ENCODE measurements around the gene AP3D1. TPM values are rescaled to one million over a fixed set of nuclear protein-coding genes. Genes with fewer than 3 reads are reported as not detected.
"Not testable (repeated sequence)": the region's sequence is repeated elsewhere in the genome, so short reads cannot be mapped to it uniquely, and the experiment has no call there.

The AP3D1 gene
- polyA plus RNA-seq, 6 donors from 2014 or later = 6.7 to 36.3 (median 15.5) TPM

DNA sequence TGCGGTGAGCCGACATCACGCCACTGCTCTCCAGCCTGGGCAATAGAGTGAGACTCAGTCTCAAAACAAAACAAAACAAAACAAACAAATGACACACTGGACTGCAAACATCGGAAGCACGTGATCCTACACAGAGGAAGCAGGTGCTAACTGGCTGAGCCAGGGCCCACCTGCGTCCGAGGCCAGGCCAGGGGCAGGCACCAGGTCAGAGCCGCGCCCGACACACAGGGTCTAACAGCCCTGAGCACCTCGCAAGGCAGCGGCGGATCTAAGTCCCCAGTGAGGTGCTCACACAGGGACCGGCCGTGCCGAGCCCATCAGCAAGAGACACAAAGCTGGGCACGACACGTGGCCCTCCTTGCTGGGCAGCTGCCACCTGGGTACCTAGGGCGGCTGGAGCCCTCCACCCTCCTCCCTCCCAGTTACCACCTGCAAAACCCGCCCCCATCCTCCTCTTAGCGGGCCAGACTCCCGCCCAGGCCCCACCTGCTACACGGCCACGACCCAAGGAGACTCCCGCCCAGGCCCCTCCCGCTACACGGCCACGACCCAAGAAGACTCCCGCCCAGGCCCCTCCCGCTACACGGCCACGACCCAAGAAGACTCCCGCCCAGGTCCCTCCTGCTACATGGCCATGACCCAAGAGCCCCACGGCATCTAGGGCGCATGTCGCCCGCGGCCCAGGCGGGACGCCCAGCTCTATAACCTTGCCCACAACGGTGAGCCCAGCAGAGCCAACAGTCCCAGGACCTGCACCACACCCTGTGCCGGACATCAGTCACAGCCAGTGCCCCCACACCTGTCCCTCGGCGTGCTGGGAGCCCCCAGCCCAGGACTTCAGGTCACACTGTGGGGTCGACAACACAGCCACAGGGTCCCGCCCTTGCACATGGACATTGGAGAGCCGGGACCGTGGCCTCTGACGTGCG lies 15.6 kb downstream of the AP3D1 start:
- no peak overlapping the region for H3K4me3 Mint-ChIP-seq
- peaks cover 0 to 4% of the 10 kb centered on the region in 2 donors for H3K36me3 Mint-ChIP-seq
- no peaks in the 10 kb centered on the region for H3K9me3 Mint-ChIP-seq
- peaks cover 0 to 13% (median 3%) of the 10 kb centered on the region in 3 donors for H3K4me1 Mint-ChIP-seq
- DNase-seq (no peak), ATAC-seq (ENCODE audit: low read depth in 2 of 2) (no peak)
- peak overlapping the region in 2 of 6 donors; percentile 59 to 60 for H3K27ac Mint-ChIP-seq
- H3K27me3 Mint-ChIP-seq = no peaks in the 10 kb centered on the region

DNA sequence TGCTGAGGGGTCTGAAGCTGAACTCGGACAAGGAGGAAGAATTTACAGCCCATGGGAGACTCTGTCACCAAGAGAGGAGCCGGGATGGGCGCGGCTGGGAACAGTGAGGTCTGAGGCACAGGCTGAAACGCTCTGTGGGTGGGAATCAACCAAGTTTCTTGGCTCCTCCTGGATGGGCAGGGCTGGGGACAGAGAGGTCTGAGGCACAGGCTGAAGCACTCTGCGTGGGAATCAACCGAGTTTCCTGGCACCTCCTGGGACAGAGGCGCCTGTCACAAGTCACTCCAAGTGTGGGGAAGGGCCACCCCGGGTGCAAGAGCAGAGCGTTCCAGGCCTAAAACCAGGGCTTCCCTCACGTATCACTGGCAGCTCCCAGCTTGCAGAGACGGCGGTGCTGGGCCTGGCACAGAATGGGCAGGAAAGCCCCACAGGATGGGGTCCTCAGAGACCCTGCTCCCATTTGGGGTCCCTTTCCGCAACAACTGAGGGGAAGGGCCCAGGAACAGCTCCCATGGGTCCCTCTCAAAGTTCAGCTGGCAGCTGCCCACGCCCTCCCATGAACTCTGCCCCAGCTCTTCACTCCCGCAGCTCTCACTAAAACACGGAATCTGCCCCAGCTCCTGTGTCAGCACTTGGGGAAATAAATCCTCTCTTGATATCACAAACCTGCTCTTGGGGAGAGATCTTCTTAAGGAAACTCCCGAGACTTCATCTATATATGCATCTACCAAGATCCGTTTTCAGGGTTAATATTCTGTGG lies 18.5 kb downstream of the AP3D1 start:
- peak overlapping the region in 2 of 6 donors; percentile 61 to 70 for H3K27ac Mint-ChIP-seq
- H3K4me1 Mint-ChIP-seq = peaks cover 0 to 5% (median 0%) of the 10 kb centered on the region in 3 donors
- H3K27me3 Mint-ChIP-seq = no peaks in the 10 kb centered on the region
- no peak overlapping the region for H3K4me3 Mint-ChIP-seq
- no peak for ATAC-seq (ENCODE audit: low read depth in 2 of 2)
- H3K9me3 Mint-ChIP-seq = no peaks in the 10 kb centered on the region
- H3K36me3 Mint-ChIP-seq = peaks cover 0 to 4% of the 10 kb centered on the region in 2 donors
- DNase-seq = no peak

DNA sequence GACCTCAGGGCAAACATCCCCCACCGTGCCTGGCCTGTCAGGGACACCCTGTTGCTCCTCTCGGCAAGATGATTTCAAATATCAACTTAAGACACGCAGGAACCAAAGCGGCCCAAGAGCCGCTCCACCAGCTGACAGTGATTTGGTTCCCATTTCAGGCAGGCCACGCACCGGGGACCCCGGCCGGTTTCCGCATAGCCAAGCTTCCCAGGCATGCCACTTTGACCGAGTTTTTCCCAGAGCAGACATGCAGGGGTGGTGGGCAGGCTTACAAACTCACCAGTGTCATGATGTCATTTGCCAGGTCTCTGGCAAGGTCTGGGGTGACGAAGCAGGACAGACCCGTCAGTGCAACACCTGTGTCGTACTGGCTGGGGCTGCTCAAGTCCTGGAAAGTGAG lies 19.2 kb downstream of the AP3D1 start:
- no peaks in the 10 kb centered on the region for H3K27me3 Mint-ChIP-seq
- H3K4me3 Mint-ChIP-seq = no peak overlapping the region
- DNase-seq = no peak
- peaks cover 0 to 4% of the 10 kb centered on the region in 2 donors for H3K36me3 Mint-ChIP-seq
- no peak for ATAC-seq (ENCODE audit: low read depth in 2 of 2)
- peaks cover 0 to 5% (median 0%) of the 10 kb centered on the region in 3 donors for H3K4me1 Mint-ChIP-seq
- H3K27ac Mint-ChIP-seq = no peak overlapping the region
- H3K9me3 Mint-ChIP-seq = no peaks in the 10 kb centered on the region

DNA sequence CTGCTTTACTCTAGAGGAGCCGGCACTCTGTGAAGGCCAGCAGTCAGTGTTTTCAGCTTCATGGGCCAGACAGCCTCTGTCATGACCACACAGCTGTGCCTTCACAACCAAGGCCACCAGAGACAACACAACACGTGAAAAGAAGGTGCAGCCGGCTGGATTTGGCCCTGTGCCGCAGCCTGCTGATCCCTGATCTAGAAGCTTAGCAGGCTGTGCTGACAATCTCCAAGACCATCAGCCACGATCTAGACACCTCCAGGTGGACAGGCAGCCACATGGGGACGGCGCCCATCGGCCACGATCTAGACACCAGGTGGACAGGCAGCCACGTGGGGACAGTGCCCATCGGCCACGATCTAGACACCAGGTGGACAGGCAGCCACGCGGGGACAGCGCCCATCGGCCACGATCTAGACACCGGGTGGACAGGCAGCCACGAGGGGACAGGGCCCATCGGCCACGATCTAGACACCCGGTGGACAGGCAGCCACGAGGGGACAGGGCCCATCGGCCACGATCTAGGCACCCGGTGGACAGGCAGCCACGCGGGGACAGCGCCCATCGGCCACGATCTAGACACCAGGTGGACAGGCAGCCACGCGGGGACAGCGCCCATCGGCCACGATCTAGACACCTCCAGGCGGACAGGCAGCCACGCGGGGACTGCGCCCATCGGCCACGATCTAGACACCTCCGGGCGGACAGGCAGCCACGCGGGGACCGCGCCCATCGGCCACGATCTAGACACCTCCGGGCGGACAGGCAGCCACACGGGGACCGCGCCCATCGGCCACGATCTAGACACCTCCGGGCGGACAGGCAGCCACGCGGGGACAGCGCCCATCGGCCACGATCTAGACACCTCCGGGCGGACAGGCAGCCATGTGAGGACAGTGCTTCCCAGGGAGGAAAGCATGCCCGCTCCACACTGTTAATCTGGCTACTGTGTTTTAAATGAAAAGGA lies 20.1 kb downstream of the AP3D1 start:
- peak overlapping the region in 2 of 6 donors; percentile 21 to 33 for H3K27ac Mint-ChIP-seq
- ATAC-seq (ENCODE audit: low read depth in 2 of 2); DNase-seq; H3K9me3 Mint-ChIP-seq; H3K4me3 Mint-ChIP-seq; H3K4me1 Mint-ChIP-seq; H3K36me3 Mint-ChIP-seq; H3K27me3 Mint-ChIP-seq: not testable (repeated sequence)

DNA sequence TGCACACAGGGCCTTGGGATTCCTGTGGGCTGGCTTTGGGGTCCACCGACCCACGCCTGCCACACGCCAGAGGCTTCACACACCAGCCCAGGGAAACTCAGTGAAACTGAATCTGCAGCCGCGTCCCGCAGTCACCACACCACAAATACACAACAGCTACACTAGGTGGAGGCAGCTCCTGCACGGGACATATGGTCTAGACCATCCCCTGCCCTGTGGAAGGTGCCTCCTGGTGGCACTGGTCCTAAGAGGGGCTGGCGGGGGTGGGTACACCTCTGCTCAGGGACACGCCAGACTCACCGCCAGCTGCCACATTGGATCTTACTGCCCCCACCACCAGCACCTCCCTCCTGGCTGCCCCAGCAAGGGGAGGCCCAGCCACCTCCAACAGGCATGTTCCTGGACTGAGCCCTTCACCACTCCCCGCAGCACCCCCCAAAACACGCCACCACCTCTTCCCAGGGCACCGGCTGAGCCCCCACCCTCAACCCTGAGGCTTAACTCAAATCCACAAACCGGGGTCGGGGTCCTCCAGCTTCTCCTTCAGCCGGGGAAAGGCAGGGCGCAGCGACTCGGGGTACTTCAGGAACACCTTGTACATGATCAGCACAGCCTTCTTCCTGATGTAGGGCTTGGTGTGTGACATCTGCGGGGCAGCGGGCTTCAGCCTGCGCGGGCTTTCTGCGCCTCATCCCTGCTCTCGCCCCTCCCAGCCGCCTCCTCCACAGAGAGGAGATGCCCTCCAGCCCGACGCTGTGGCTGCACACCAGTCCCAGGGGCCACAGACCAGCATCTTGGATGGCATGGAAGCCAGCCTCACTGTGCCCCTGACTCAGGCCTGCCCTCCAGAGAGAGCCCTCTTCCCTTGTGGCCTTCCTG lies 21.2 kb downstream of the AP3D1 start:
- no peak for ATAC-seq (ENCODE audit: low read depth in 2 of 2)
- H3K27me3 Mint-ChIP-seq = no peaks in the 10 kb centered on the region

DNA sequence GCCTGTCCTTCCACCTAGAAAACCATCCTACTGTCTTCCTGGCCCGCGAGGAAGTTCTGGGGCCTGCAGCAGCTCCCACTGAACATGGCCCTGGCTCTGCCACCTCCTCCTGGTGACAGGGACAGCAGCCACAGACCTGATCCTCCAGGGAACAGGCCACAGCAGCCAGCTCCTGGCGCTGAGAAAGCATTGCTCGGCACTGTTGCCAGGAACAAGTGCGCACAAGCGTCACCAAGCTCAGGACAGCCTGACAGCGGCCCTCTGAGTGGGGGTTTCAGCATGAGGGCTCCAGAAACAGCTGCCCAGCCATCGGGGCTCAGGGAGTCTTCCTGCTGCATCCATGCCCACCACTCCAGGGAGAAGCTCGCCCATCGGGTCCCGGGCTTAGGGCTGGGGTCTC lies 21.9 kb downstream of the AP3D1 start:
- no peak for ATAC-seq (ENCODE audit: low read depth in 2 of 2)
- no peak for DNase-seq
- H3K27me3 Mint-ChIP-seq = no peaks in the 10 kb centered on the region
- peaks cover 0 to 2% (median 0%) of the 10 kb centered on the region in 3 donors for H3K4me1 Mint-ChIP-seq
- H3K27ac Mint-ChIP-seq = no peak overlapping the region
- H3K36me3 Mint-ChIP-seq = peaks cover 0 to 4% of the 10 kb centered on the region in 2 donors
- H3K9me3 Mint-ChIP-seq = no peaks in the 10 kb centered on the region
- no peak overlapping the region for H3K4me3 Mint-ChIP-seq

More for the DNA sequence above, 21.2 kb downstream of the AP3D1 start:
- Mint-ChIP-seq H3K27ac (no peak overlapping the region), H3K4me3 (no peak overlapping the region), H3K36me3 (peaks cover 0 to 4% of the 10 kb centered on the region in 2 donors), H3K4me1 (peaks cover 0 to 2% (median 0%) of the 10 kb centered on the region in 3 donors), H3K9me3 (no peaks in the 10 kb centered on the region)
- DNase-seq = no peak

DNA sequence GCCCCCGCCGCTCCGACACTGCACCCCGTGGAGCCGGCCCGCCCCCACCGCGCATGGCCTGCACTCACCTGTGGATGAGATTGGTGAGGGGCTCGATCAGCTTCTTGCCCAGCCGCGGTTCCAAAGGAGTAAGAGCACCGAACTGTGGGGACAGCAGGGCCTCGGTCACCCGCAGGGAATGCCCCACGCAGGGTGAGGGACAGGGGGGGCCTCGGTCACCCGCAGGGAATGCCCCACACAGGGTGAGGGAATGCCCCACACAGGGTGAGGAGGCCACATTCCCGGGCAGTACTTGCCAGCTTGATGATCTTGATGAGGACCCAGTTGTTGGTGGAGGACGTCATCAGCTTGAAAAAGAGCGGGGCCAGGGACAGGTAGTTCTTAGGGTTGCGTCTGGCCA lies 22.3 kb downstream of the AP3D1 start:
- H3K36me3 Mint-ChIP-seq = peaks cover 0 to 4% of the 10 kb centered on the region in 2 donors
- no peaks in the 10 kb centered on the region for H3K27me3 Mint-ChIP-seq

DNA sequence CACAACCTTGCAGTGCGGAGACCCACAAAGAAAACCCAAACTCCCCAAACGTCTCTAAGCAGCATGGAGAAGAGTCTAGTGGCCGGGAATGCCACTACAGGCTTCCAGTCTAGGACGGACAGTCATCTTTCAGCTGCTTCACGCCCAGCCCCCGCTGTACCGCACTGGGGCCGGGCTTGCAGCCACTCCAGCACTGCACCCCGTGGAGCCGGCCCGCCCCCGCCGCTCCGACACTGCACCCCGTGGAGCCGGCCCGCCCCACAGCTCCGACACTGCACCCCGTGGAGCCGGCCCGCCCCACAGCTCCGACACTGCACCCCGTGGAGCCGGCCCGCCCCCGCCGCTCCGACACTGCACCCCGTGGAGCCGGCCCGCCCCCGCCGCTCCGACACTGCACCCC lies 23.1 kb downstream of the AP3D1 start:
- H3K36me3 Mint-ChIP-seq; H3K9me3 Mint-ChIP-seq; H3K4me1 Mint-ChIP-seq; ATAC-seq (ENCODE audit: low read depth in 2 of 2); H3K27me3 Mint-ChIP-seq; DNase-seq; H3K27ac Mint-ChIP-seq; H3K4me3 Mint-ChIP-seq: not testable (repeated sequence)

More for the DNA sequence above, 22.3 kb downstream of the AP3D1 start:
- H3K9me3 Mint-ChIP-seq = no peaks in the 10 kb centered on the region
- H3K4me1 Mint-ChIP-seq = peaks cover 0 to 2% (median 0%) of the 10 kb centered on the region in 3 donors
- H3K4me3 Mint-ChIP-seq = no peak overlapping the region
- no peak overlapping the region for H3K27ac Mint-ChIP-seq
- DNase-seq (no peak), ATAC-seq (ENCODE audit: low read depth in 2 of 2) (no peak)

DNA sequence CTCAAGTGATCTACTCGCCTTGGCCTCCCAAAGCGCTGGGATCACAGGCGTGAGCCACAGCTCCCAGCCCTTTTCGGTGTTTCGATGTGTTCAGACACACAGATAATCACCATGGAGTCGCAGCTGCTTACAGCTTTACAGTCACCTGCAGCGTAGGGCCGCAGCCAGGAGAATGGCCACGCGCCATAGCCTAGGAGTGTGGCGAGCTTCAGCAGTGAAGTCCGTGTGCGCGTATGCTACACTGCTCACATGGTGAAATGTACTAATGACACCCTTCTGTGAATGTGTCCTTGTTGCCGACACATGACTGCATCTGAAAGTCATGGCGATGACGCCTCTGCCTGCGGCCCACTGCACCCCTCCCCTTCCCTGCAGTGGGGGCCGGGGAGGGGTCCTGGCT lies 23.6 kb downstream of the AP3D1 start:
- no peak for ATAC-seq (ENCODE audit: low read depth in 2 of 2)

DNA sequence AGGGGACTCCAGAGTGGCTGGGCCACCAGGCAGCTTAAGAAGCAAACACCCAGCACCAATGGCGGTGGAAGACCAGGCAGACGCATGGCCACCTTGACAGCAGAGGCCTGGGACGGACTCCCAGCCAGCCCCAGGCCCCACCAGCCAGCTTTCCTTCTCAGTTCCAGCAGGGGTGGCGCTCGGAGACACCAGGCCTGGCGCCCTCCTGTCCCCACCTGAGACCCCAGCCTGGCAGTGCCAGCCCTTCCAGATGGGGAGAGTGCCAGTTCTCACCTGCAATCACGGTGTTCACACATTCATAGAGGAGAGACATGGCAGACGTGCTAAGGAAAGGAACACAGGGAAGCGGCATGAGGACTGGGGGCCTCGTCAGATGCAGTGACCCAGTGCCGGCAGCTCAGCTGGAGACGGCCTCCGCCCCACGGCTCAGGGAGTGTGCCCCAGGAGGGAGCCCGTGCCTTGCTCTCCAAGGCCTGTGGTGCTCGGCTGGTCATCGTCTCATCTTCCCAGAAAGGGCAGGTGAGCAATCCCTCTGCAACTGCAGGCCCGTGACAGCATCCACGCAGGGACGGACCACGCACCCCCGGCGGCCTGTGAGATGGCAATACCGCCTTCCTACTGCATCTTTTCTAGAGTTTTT lies 24.4 kb downstream of the AP3D1 start:
- ATAC-seq (ENCODE audit: low read depth in 2 of 2) = no peak
- no peaks in the 10 kb centered on the region for H3K36me3 Mint-ChIP-seq
- H3K4me1 Mint-ChIP-seq = no peaks in the 10 kb centered on the region
- H3K27ac Mint-ChIP-seq = no peak overlapping the region
- H3K4me3 Mint-ChIP-seq = no peak overlapping the region
- H3K27me3 Mint-ChIP-seq = no peaks in the 10 kb centered on the region
- H3K9me3 Mint-ChIP-seq = no peaks in the 10 kb centered on the region
- DNase-seq = no peak

More for the DNA sequence above, 23.6 kb downstream of the AP3D1 start:
- Mint-ChIP-seq H3K27ac (no peak overlapping the region), H3K27me3 (no peaks in the 10 kb centered on the region), H3K4me3 (no peak overlapping the region), H3K36me3 (no peaks in the 10 kb centered on the region), H3K9me3 (no peaks in the 10 kb centered on the region), H3K4me1 (no peaks in the 10 kb centered on the region)
- no peak for DNase-seq

DNA sequence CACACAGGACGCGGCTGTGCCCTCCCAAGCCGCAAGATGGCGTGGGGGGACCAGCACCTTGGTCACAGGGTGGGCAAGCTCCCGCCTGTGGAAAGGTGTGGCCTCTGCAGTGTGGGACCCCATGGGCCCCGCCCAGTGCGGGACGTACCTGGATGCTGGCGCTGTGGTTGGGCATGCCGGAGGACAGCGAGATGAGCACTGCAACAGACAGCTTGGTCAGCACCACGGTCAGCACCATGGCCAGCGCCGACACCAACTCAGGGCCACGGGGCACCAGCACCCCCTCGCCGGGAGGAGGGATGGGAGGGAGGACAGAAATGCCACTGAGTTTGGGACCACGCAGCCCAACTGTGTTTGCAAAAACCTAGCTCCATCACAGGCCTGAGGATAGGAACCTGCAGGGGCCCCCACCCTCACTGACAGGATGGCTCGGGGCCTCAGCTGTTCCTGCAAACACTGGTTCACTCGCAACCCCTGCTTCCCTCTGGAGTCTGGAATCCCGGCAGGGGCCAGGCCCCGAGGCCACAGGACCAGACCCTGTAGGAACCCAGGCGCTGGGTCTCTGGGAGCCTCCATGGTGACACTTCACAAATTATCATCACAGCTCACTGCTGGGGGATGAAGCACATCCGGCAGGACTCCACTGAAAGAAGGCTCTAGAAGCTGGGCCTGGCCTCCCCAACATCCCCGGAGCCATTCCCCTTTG lies 27.5 kb downstream of the AP3D1 start:
- H3K27ac Mint-ChIP-seq = peak overlapping the region in 2 of 6 donors; percentile 18 to 60
- H3K4me1 Mint-ChIP-seq = no peaks in the 10 kb centered on the region
- H3K9me3 Mint-ChIP-seq = no peaks in the 10 kb centered on the region
- H3K4me3 Mint-ChIP-seq = no peak overlapping the region
- DNase-seq (no peak), ATAC-seq (ENCODE audit: low read depth in 2 of 2) (no peak)
- H3K36me3 Mint-ChIP-seq = peaks cover 0 to 3% of the 10 kb centered on the region in 2 donors
- H3K27me3 Mint-ChIP-seq = no peaks in the 10 kb centered on the region

Data from naive B cell (primary cell).